HG02642 (cell line): ENCODE data around the gene NSUN5.

ENCODE experiments used
- ATAC-seq: cut with Tn5 transposase; IDR thresholded peaks from one replicate; pipeline ENCODE4 v1.9.1; 2021; ENCODE audit warnings: mild to moderate bottlenecking; ENCODE audit not compliant: unreplicated experiment, poor library complexity

The NSUN5 gene

DNA sequence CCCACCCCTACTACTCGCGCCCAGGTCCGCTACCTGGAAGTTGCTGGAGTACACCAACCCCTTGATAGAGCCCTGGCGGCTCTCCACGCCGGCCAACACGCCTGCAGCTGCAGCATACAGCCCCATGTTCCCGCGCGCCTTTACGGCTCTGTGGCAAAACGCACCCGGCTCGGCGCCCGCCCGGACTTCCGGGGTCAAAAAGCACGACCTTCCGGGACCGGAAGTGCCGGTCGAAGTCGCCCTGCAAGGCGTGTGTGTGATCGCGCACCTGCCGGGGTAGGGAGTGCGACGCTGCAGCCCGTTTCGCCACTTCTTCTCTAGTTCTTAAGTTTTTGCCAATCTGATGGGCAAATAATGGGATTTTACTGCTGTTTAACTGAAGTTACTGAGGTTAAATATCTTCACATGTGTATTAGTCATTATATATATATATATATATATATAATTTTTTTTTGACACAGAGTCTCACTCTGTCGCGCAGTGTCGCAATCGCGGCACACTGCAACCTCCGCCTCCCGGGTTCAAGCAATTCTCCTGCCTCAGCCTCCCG is at the start of gene NSUN5:
NSUN5 (minus strand) TSS at position 162 of the 550 bp plus-strand sequence; CDS start at position 126, 36 bp downstream.
- ATAC-seq: peak; percentile 88

DNA sequence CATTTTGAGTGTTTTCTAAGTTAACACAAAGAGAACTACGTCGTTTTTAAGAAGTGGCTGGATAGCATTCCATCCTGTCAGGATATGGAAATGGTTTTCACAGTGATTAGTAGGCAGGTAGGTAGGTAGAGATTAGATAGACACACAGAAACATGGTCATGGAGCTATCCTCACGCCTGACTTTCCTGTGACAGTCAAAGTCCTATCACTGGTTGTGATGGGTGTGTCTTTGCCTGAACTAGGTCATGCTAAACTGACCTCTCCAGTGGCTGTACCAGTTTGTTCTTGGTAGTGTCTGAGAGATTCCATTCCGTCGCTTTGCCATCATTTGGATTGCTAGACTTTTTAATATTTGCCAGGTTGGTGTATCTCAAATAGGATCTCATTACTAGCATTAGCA is 47.5 kb upstream of the NSUN5 start:
- no peak for ATAC-seq

- no peak for ATAC-seq
Observed at GRCh38 chr7:73354821-73355220, 46.2 kb upstream of the NSUN5 start.

GRCh38 chr7:73354196-73354595 is 45.6 kb upstream of the NSUN5 start:
- ATAC-seq: no peak

DNA sequence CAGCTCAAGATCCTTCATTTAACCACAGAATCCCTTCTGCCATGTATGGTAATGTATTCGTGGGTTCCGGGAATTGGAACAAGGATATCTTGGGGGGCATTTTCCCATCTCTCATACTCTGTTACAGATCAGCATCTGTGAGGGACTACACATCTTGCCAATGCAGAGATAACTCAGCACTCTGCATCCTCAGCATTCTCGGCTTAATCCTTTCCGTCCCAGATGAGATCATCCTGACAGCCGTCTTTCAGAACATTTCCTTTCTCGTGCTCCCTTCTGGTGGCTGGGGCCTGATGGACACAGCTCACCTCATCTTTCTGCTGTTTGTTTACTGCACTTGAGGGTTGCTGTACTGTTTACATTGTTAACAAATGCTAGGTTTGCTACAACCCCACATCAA is 44.6 kb upstream of the NSUN5 start:
- ATAC-seq: no peak

- ATAC-seq: no peak
Observed at GRCh38 chr7:73352784-73353183, 44.2 kb upstream of the NSUN5 start.

- no peak for ATAC-seq
Observed at GRCh38 chr7:73351447-73352167, 43.0 kb upstream of the NSUN5 start.

DNA sequence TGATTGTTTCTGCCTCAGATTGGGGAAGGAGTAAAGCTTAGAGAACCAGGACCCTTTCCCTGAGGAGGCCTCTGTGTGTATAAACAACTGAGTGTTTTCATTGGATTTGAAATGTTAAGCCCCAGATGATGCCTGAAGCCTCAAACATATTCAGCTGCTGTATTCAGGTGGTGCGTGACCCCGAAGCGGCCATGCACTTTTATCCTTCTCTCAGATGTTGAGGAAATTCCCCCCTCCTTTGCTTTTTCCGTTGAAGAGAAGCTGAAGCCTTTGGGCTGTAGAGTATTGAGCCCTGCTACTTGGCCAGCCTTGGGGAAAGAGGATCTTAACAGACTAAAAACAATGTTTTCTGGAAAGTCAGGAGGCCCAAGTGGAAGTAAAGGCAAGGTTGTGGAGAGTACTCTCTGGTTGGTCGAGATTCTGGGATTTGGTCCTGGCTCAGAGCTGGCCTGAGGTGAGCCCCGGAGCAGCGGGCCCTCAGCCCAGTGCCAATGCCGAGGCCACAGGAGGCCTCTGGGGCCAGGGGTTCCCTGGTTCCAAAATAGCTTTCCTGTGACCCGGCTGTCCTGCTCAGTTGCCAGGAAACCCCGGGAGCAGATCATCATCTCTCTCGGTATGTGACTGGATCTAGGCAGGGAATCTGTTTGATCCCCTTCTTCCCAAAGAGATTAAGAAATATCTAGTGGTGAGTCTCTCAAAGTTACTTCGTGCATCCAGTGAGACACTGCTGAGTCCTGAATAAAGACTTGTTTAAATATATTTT is 41.9 kb upstream of the NSUN5 start:
- ATAC-seq: no peak

DNA sequence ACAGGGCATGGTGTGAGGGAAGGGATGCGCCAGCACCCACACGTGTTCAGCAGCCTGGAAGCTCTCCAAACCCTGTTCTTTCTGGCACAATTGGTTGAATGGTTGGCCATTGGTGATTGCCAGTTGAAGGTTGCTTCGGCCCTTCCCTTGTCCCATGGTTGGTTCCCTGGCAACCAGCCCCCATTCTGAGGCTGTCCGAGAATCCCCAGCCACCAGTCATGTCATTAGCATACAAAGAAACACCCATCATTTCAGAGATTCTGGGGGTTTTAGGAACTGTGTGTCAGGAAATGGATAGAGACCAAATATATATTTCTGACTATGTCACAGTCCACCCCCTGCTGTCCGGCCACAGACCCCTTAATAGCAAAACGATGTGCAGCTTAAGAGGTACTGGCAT is 41.1 kb upstream of the NSUN5 start:
- no peak for ATAC-seq

- ATAC-seq: no peak
Observed at GRCh38 chr7:73345951-73346350, 37.3 kb upstream of the NSUN5 start.

DNA sequence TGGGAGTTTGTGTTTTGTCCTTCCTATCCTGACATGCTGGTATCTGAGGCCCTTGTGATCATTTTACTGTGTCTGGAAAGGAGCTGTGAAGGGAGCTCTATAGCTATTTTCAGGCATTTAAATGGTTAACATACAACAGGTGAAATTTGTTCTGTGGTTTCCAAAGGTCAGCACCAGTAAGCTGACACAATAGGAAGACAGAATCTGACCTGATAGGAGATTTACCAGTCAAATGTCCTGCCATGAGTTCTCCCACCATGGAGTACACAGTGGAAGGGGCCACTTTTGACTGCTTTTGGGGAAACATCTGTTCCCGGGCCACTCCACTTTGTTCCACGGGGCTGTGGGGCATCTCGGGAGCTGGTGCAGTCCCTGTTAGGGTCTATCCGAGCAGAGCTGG is 36.9 kb upstream of the NSUN5 start:
- no peak for ATAC-seq

DNA sequence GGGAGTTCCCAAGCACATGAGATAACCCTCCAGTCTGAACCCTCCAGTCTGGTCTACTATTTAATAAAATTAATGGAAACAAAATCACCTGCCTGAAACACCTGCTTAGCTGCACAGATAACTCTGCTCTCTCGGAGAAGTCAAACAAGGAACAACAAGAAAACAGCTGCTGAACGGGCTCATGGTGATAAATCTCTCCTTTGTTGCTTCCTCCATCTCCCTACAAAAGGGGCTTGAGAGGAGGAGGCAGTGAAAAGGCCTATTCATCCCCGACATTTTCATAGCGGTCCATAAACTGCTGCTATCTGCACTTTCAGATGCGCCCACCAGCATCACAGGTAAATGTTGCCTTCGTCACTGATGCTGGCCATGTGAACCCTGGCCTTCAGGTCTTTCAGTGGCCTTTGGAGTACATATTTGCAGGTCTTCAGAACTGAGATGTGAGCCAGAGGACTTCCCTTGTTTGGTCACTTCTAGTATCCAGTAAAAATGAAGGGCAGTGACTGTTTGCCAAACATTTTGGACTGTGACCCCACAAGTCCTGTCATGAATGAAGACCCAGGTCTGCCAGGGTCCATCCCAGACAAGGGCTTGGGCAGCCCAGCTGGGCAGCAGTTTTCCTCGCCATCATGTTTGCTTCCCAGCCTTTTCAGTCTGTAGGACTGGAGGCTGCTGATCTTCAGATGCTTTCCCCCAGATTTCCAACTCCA is 35.2 kb upstream of the NSUN5 start:
- ATAC-seq: no peak

DNA sequence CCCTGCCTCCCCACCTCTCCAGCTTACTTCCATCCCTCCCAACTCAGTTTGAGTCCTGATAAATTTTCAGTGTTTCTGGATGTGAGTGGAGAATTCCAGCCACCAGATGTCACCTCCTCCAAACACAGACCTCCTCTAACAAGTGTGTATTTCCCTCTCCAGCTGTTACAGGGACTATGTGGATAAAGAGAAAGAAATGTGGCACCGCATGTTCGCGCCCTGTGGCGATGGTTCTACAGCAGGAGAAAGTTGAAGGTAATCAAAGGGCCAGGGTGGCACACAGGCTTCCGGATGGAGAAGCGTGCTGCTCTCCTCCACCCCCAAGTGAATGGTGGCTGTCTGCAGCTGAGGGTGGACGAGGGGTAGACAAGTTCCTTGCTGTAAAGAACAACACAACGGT is 34.0 kb upstream of the NSUN5 start:
- no peak for ATAC-seq

GRCh38 chr7:73341877-73342276 is 33.3 kb upstream of the NSUN5 start:
- ATAC-seq: no peak

- no peak for ATAC-seq
Observed at GRCh38 chr7:73340514-73340913, 31.9 kb upstream of the NSUN5 start.

GRCh38 chr7:73338321-73338720 is 29.7 kb upstream of the NSUN5 start:
- ATAC-seq: no peak

DNA sequence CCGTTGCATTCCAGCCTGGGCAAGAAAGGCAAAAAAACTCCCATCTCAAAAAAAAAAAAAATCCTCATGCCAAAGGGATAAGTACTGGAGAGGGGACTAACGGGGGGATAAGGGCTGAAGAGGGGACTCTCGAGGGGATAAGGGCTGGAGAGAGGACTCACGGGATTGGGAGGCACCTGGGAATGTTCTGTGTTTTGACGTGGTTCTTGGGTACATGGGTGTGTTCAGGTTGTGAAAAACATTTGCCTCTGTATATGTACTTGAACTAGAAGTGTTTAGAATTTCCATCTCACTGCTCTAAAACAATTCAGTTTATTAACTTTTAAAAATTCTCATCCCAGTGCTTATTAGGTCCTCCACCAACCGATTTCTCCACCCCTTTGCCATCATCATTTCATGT is 23.8 kb upstream of the NSUN5 start:
- ATAC-seq: no peak

- no peak for ATAC-seq
Observed at GRCh38 chr7:73330772-73331171, 22.1 kb upstream of the NSUN5 start.

DNA sequence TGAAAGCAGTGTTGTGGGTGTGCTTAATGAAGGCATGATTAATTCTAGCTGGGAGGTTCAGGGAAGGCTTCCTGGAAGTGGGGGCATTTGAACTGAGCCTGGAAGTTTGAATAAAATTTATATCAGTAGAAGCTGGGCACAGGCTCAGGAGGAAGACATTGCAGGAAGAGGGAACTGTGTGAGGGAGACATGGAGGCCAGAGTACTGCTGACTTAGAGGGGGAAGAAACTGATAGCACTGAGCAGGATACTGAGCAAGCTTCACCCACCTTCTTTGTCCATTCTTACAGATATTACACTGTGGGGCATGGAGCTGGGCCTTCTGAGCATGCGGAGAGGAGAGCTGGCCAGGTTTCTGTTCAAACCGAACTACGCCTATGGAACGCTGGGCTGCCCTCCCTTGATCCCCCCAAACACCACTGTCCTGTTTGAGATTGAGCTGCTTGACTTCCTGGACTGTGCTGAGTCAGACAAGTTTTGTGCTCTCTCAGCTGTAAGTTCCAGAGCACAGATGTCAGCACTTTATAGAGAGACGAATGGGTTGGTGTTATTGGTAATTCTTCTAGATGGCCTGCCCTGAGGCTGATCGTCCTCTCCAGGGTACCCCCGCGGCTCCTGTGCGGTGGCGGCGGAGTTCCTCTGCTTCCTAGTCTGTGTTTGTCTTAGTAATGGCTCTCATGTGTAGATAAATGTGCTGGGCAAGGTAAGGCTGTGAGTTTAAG is 21.4 kb upstream of the NSUN5 start:
- no peak for ATAC-seq

DNA sequence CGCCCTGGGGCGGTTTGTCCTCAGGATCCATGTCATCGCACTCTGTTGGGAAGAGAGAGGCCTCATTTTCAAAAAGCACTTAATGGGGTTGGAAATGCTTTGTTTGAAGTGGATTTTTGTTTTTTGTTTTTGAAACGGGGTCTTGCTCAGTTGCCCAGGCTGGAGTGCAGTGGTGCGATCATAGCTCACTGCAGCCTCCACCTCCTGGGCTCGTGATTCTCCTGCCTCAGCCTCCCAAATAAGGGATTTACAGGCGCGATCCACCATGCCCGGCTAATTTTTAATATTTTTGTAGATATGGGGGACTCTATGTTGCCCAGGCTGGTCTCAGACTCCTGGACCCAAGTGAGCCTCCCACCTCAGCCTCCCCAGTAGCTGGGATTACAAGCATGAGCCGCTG is 20.1 kb upstream of the NSUN5 start:
- ATAC-seq: no peak
